ENCODE measurements around the gene MGME1. TPM values are rescaled to one million over a fixed set of nuclear protein-coding genes. Genes with fewer than 3 reads are reported as not detected.

Gene MGME1
- total and polyA plus RNA-seq, 4 donors, result 10.1 to 19.1 (median 11.5) TPM

DNA sequence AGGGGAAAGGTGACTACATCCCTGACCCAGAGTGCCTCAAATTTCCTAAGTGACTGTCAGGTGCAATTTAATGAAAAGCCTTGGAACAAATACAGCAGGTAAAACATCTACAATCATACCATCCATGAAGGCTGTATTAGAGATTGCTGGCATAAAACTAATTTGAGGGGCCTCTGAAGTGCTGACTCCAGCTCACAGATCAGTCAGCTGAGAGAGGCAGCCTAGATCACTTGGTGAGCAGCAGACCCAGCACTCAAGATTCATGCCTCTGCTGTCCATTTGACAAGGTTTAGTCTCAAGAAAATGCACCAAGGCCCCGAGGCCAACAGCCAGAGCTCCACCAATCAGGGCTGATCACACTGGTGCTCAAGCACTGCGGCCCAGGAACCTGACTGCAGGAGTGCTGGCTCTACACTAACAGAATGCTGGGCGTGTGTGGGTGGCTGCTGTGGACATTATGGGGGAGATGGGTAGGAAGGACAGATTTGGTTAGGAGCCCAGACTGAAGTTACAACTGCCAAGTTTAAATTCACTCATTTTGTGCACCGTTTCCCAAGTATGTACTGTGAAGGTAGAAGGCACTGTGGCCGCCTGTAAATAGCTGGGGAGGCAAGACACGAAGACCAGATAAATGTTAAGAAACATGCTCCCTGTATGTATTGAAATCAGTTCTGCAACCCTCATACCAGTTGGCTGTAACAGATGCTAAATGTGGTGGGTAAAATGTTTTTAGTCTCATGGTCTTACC, 28.4 kb upstream of the MGME1 start:
- peaks cover 16 to 33% (median 21%) of the 10 kb centered on the region in 4 donors for H3K36me3 ChIP-seq (ENCODE audit: control insufficient read depth in 4 of 4, insufficient read depth in 4 of 4, low read length in 4 of 4)
- peaks cover 0 to 36% (median 19%) of the 10 kb centered on the region in 5 donors for H3K4me1 ChIP-seq (ENCODE audit: control insufficient read depth in 5 of 5, insufficient read depth in 5 of 5, low read length in 5 of 5)

GRCh38 chr20:17941087-17941825, 27.6 kb upstream of the MGME1 start:
- no peak overlapping the region for H3K4me3 ChIP-seq
- 90 to 97% methylated on average over 10 of the region's 10 CpGs for WGBS, 2 donors
- no peak for DNase-seq
- no peak overlapping the region for H3K9ac ChIP-seq (ENCODE audit: insufficient read depth in 1 of 2, low read length in 2 of 2)
- no peaks in the 10 kb centered on the region for H3K9me3 ChIP-seq (ENCODE audit: control insufficient read depth in 4 of 4, insufficient read depth in 3 of 4, low read length in 3 of 4)
- peaks cover 24 to 41% (median 28%) of the 10 kb centered on the region in 4 donors for H3K36me3 ChIP-seq (ENCODE audit: control insufficient read depth in 4 of 4, insufficient read depth in 4 of 4, low read length in 4 of 4)
- H3K27ac ChIP-seq (ENCODE audit: low read depth in 1 of 2, low read length in 1 of 2), result no peak overlapping the region
- ATAC-seq (ENCODE audit: insufficient read depth, low FRiP score), result no peak
- no peaks in the 10 kb centered on the region for H3K27me3 ChIP-seq (ENCODE audit: control insufficient read depth in 3 of 3, insufficient read depth in 3 of 3, low read length in 2 of 3)
- TF ChIP-seq, protein P1, sequence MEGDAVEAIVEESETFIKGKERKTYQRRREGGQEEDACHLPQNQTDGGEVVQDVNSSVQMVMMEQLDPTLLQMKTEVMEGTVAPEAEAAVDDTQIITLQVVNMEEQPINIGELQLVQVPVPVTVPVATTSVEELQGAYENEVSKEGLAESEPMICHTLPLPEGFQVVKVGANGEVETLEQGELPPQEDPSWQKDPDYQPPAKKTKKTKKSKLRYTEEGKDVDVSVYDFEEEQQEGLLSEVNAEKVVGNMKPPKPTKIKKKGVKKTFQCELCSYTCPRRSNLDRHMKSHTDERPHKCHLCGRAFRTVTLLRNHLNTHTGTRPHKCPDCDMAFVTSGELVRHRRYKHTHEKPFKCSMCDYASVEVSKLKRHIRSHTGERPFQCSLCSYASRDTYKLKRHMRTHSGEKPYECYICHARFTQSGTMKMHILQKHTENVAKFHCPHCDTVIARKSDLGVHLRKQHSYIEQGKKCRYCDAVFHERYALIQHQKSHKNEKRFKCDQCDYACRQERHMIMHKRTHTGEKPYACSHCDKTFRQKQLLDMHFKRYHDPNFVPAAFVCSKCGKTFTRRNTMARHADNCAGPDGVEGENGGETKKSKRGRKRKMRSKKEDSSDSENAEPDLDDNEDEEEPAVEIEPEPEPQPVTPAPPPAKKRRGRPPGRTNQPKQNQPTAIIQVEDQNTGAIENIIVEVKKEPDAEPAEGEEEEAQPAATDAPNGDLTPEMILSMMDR (IDR thresholded peaks at IDR 0.05; ENCODE audit: control extremely low read depth, extremely low read depth), result no peak
- peaks cover 0 to 30% (median 14%) of the 10 kb centered on the region in 5 donors for H3K4me1 ChIP-seq (ENCODE audit: control insufficient read depth in 5 of 5, insufficient read depth in 5 of 5, low read length in 5 of 5)

More for the DNA sequence above, 28.4 kb upstream of the MGME1 start:
- TF ChIP-seq, protein P1 (IDR thresholded peaks at IDR 0.05; ENCODE audit: control extremely low read depth, extremely low read depth), result no peak
- ATAC-seq (ENCODE audit: insufficient read depth, low FRiP score) (no peak), DNase-seq (no peak)
- Histone ChIP-seq H3K9ac (ENCODE audit: insufficient read depth in 1 of 2, low read length in 2 of 2) (no peak overlapping the region), H3K27me3 (ENCODE audit: control insufficient read depth in 3 of 3, insufficient read depth in 3 of 3, low read length in 2 of 3) (no peaks in the 10 kb centered on the region), H3K27ac (ENCODE audit: low read depth in 1 of 2, low read length in 1 of 2) (no peak overlapping the region), H3K4me3 (no peak overlapping the region), H3K9me3 (ENCODE audit: control insufficient read depth in 4 of 4, insufficient read depth in 3 of 4, low read length in 3 of 4) (no peaks in the 10 kb centered on the region)
- 67 to 73% methylated on average over 6 of the region's 6 CpGs for WGBS, 2 donors

GRCh38 chr20:17941826-17942196, 27.0 kb upstream of the MGME1 start:
- Histone ChIP-seq H3K9me3 (ENCODE audit: control insufficient read depth in 4 of 4, insufficient read depth in 3 of 4, low read length in 3 of 4) (no peaks in the 10 kb centered on the region), H3K9ac (ENCODE audit: insufficient read depth in 1 of 2, low read length in 2 of 2) (no peak overlapping the region), H3K4me1 (ENCODE audit: control insufficient read depth in 5 of 5, insufficient read depth in 5 of 5, low read length in 5 of 5) (peaks cover 0 to 25% (median 9%) of the 10 kb centered on the region in 5 donors), H3K36me3 (ENCODE audit: control insufficient read depth in 4 of 4, insufficient read depth in 4 of 4, low read length in 4 of 4) (peaks cover 25 to 44% (median 31%) of the 10 kb centered on the region in 4 donors), H3K27me3 (ENCODE audit: control insufficient read depth in 3 of 3, insufficient read depth in 3 of 3, low read length in 2 of 3) (no peaks in the 10 kb centered on the region), H3K4me3 (no peak overlapping the region), H3K27ac (ENCODE audit: low read depth in 1 of 2, low read length in 1 of 2) (no peak overlapping the region)
- ATAC-seq (ENCODE audit: insufficient read depth, low FRiP score) (no peak), DNase-seq (no peak)
- TF ChIP-seq, protein P1 (IDR thresholded peaks at IDR 0.05; ENCODE audit: control extremely low read depth, extremely low read depth), result no peak
- WGBS, 2 donors, result 84 to 93% methylated on average over 3 of the region's 3 CpGs

All from lung (tissue), 12 donors.